Dermis microvascular lymphatic vessel endothelial cell (primary cell): Measurements from ENCODE around the gene P2RY10. TPM values are rescaled to one million over a fixed set of nuclear protein-coding genes. Genes with fewer than 3 reads are reported as not detected.

Experiments used
- total RNA-seq: library from RNA; depleted of rRNA; stranded (reverse); fragments of >200 nt; gene quantifications from 2 replicates; pipeline ENCODE4 v1.2.1, GENCODE V29; 2014

The P2RY10 gene
- total RNA-seq, 1 donor from 2014 or later: not detected

Other genes with a start within 250 kb of the P2RY10 start
- gene LPAR4, start 197.7 kb upstream of the P2RY10 start, total RNA-seq: under 0.01 TPM in 1 of 2 replicates, not detected in the other
- under 0.01 TPM in 1 of 2 replicates, not detected in the other for gene GPR174, start 199.3 kb downstream of the P2RY10 start, total RNA-seq